HUES64 (cell line): ENCODE measurements around the gene CCDC142.

Experiments
- H3K27ac ChIP-seq: 2 replicates; pipeline ENCODE4 v1.7.0; 2013; ENCODE audit warnings: low read depth, low read length, inconsistent platforms
- H3K27me3 ChIP-seq: 2 replicates; pipeline ENCODE4 v1.6.1; 2013; ENCODE audit warnings: mild to moderate bottlenecking, low read length; ENCODE audit not compliant: insufficient read depth
- H3K36me3 ChIP-seq: 2 replicates; pipeline ENCODE4 v1.6.1; 2013; ENCODE audit warnings: mild to moderate bottlenecking, low read length; ENCODE audit not compliant: insufficient read depth
- H3K4me1 ChIP-seq: 2 replicates; pipeline ENCODE4 v1.6.1; 2013; ENCODE audit warnings: mild to moderate bottlenecking, low read length, moderate library complexity; ENCODE audit not compliant: insufficient read depth
- H3K4me3 ChIP-seq: 2 replicates; pipeline ENCODE4 v1.5.1; 2013; ENCODE audit warnings: mild to moderate bottlenecking, low read length, moderate library complexity
- H3K9ac ChIP-seq: 2 replicates; pipeline ENCODE4 v1.6.1; 2013; ENCODE audit warnings: mild to moderate bottlenecking, low read depth, low read length
- H3K9me3 ChIP-seq: 2 replicates; pipeline ENCODE4 v1.6.1; 2013; ENCODE audit warnings: low read depth, low read length; ENCODE audit not compliant: insufficient read depth
- WGBS: fragments of 150-250, 120-280 bp; methylation state at CpG from one replicate; pipeline ENCODE4 v1.1.7; 2013; ENCODE audit warnings: missing lambda C conversion rate; 5-methylcytosine and 5-hydroxymethylcytosine counted together

The CCDC142 gene

GRCh38 chr2:74512744-74513604, 30.2 kb upstream of the CCDC142 start:
- Histone ChIP-seq H3K27ac (no peak overlapping the region), H3K36me3 (no peaks in the 10 kb centered on the region), H3K9ac (no peak overlapping the region), H3K27me3 (peaks cover 98% of the 10 kb centered on the region), H3K4me1 (peaks cover 8% of the 10 kb centered on the region; the same call in 1 of the 2 replicates), H3K9me3 (peaks cover 6% of the 10 kb centered on the region; the same call in 1 of the 2 replicates), H3K4me3 (peak overlapping the region; percentile 26; the same call in 1 of the 2 replicates)
- WGBS, result 3% methylated on average over 36 of the region's 36 CpGs

DNA sequence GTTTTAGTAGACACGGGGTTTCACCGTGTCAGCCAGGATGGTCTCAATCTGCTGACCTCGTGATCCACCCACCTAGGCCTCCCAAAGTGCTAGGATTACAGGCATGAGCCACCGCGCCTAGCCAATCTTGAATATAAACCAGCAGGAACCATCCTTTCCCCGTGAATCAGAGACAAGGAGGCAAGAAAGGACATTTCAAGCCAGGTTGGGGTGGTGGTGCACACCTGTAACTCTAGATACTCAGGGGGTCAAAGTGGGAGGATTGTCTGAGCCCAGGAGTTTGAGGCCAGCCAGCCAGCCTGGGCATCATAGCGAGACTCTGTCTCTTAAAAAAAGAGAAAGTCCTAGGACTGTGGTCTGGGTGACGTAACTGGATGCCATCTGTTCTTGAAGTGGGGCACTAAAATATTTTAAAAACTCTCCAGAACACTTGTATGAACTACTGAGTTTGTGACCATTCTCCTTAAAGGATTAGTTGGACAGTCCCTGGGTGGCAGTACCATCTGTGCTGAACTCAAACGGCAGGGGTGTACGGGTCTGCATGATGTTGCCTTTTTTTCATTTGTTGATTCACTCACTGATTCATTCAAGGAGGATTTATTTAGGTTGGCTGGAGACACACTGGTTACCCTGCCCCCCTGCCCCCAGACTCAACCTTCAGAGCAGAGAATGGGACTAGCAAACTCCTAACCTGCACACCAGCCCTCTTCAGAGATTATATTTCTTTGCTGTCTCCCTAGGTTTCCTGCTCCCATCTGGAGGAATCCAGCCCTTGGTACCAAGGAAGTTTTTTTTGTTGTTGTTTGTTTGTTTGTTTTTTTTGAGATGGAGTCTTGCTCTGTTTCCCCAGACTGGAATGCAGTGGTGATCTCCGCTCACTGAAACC, 28.5 kb upstream of the CCDC142 start:
- WGBS, result 75% methylated on average over 11 of the region's 11 CpGs
- Histone ChIP-seq H3K9ac (no peak overlapping the region), H3K4me3 (no peak overlapping the region), H3K9me3 (peaks cover under 1% of the 10 kb centered on the region; the same call in 1 of the 2 replicates), H3K27me3 (peaks cover 81% of the 10 kb centered on the region), H3K4me1 (peaks cover 13% of the 10 kb centered on the region; the same call in 1 of the 2 replicates), H3K36me3 (no peaks in the 10 kb centered on the region), H3K27ac (no peak overlapping the region)

GRCh38 chr2:74510272-74510671, 27.5 kb upstream of the CCDC142 start:
- Histone ChIP-seq H3K36me3 (peaks cover 8% of the 10 kb centered on the region), H3K9me3 (no peaks in the 10 kb centered on the region), H3K9ac (no peak overlapping the region), H3K4me1 (peaks cover 13% of the 10 kb centered on the region; the same call in 1 of the 2 replicates), H3K4me3 (no peak overlapping the region), H3K27me3 (peaks cover 76% of the 10 kb centered on the region), H3K27ac (no peak overlapping the region)
- 86% methylated on average over 4 of the region's 4 CpGs for WGBS

- no peaks in the 10 kb centered on the region for H3K9me3 ChIP-seq
- peaks cover 76% of the 10 kb centered on the region for H3K27me3 ChIP-seq
- 5% methylated on average over 36 of the region's 38 CpGs for WGBS
- H3K4me3 ChIP-seq, result peak overlapping the region; percentile 79
- peaks cover 14% of the 10 kb centered on the region for H3K36me3 ChIP-seq
- peak overlapping the region; percentile 90 for H3K9ac ChIP-seq
- H3K4me1 ChIP-seq, result peaks cover 17% of the 10 kb centered on the region; the same call in 1 of the 2 replicates
- H3K27ac ChIP-seq, result peak overlapping the region; percentile 95; the same call in 1 of the 2 replicates
Observed at GRCh38 chr2:74507926-74508520, 25.2 kb upstream of the CCDC142 start.

DNA sequence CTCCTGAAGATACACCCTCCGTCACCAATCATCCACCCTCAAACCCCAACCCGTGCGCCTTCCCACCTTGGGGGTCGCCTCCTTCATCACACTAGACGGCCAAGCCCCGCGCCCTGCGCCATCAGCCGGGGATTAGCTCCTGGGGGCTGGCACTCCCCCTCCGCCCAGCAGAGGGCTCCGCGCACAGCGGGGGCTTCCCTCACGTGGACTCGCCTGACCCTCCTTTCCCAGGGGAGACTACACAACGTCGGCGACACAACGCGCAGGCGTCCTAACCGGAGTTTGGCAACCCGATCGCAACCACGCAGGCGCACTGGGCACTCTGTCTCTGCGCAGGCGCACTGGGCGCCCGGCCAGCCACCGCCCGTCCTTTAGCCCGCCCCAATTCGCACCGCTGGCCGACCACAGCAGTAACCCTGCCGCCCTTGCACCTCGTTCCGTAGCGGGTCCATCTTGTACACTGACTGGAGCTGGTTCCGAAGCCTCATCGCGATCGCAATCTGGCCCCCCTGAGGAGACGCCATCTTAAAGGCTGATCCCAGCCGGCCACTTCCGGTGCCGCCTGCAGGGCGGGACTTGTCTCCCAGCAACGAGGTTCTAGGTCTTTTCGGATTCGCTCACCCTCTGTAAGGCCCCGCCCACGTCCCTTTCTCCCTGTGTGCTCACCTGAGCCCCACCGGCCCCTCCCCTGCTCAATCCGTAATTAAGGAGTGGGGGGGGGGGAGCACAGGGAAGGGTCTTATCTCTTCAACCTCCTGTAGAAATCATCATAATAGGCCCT, 24.5 kb upstream of the CCDC142 start, which contains the start of gene PCGF1:
TSS of gene PCGF1 (minus strand) at position 551 of the 781 bp plus-strand sequence. CDS start at position 524, 27 bp downstream.
- WGBS, result under 1% methylated on average over 53 of the region's 56 CpGs

DNA sequence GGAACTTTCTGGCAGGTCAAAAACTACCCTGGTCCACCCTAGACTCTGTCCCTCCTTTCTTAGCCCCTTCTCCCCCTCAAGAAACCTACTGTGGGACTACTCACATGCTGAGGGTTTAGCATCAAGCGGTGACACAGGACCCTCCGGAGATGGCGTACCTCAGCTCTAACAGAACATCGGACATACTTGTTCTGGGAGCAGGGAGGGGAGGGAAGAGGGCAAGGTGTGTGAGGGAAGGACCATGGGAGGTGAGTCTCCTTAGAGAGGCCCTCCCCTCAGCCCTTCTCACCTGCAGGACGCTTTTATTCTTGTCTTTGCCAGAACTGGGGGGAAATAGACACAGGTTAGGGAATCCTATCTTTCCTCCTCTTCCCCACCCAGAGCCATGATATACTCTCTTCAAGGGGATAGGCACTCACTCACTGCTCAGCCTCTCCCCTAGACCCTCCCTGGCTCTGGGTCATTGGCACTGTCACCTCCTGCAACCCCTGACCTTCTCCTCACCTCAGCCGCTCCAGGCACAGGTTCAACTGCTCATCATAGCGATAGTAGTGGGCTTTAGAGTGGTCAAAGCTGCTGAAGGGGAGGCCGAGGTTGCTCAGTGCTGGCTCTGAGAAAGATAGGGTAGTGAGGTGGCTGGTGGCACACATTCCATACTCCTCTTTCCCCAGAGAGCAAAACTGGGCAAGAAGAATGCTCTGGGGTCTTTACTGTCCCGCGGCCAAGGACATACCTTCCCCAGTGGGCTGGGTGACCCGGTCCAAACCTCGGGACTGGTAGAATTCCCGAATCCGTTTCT, 22.8 kb upstream of the CCDC142 start:
- no peak overlapping the region for H3K4me3 ChIP-seq
- H3K9me3 ChIP-seq, result no peaks in the 10 kb centered on the region
- no peak overlapping the region for H3K9ac ChIP-seq
- no peak overlapping the region for H3K27ac ChIP-seq
- peaks cover 24% of the 10 kb centered on the region for H3K4me1 ChIP-seq
- peaks cover 14% of the 10 kb centered on the region for H3K36me3 ChIP-seq
- 96% methylated on average over 14 of the region's 14 CpGs for WGBS
- H3K27me3 ChIP-seq, result peaks cover 76% of the 10 kb centered on the region

More for the DNA sequence above, 24.5 kb upstream of the CCDC142 start, which contains the start of gene PCGF1:
- peak within 1 kb of the TSS; percentile 79 for H3K4me3 ChIP-seq
- H3K4me1 ChIP-seq, result peaks cover 17% of the 10 kb centered on the region; the same call in 1 of the 2 replicates
- no peaks in the 10 kb centered on the region for H3K9me3 ChIP-seq
- H3K9ac ChIP-seq, result peak within 1 kb of the TSS; percentile 90
- peak within 1 kb of the TSS; percentile 95 for H3K27ac ChIP-seq
- H3K27me3 ChIP-seq, result peaks cover 76% of the 10 kb centered on the region
- peaks cover 14% of the 10 kb centered on the region for H3K36me3 ChIP-seq

DNA sequence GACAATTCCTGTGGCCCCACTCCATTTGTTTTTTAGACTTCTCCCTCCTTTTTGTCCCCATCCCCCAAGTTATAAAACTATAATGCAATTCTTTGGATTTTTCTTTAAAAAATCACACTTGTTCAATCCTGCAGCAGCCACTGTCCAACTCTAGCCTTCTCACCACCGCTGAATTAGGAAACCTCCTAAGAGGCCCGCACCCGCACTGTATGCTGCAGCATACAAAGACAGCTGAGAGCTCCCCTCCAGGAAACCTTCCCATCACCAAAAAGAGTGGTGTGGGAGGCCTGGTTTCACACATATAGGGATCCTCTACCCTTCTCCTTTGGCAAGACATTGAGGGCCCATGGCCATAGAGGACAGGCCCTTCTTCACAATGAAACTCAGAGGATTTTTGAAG, 21.8 kb upstream of the CCDC142 start:
- Histone ChIP-seq H3K9me3 (no peaks in the 10 kb centered on the region), H3K27me3 (peaks cover 76% of the 10 kb centered on the region), H3K4me3 (no peak overlapping the region), H3K9ac (no peak overlapping the region), H3K27ac (no peak overlapping the region), H3K36me3 (peaks cover 14% of the 10 kb centered on the region), H3K4me1 (peaks cover 32% of the 10 kb centered on the region)
- 97% methylated on average over 3 of the region's 3 CpGs for WGBS

DNA sequence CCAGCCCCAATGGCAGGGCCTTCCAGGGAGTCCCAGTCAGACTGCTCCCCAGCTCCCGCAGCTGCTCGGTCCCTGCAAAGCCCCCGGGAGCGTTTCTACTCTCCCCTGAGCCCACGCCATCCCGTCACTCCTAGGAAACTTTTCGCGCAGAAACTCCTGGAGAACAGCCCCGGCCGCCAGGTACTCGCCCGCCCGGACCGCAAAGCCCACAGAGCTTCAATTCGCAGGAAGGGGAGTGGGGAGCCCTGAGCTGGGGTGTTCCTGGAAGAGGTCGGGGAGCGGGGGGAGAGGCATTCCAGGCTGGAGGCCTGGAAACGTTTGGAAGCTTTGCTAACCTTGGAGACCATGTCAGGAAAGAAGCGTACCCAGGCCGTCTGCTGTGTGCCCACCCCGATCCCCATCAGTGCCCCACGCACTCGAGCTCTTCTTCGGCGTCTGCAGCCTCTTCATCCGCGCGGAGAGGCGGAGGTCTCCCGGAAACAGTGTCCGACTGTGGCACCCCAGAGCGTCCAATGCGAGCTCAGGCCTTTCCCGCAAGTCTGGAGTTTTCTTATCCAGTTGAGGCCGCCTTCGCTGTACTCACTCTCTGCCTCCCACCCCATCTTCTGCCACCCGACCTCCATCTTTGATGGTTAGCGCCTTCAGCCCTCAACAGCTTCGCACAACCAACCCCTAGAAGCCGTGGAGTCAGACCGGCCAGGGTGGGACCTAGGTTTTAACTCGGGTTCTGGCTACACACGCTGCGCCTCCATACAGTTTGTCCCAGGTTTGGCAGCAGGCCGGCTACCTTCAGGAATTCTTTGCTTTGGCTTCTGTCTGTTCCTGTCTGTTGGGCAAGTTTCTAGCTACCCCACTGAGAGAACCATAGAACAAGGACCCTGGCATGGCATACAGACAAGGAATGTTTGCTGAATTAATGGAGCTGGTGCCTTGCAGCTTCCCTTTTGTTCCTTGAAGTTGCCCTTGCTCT, 21.0 kb upstream of the CCDC142 start:
- Histone ChIP-seq H3K4me3 (peak overlapping the region; percentile 62), H3K9me3 (no peaks in the 10 kb centered on the region), H3K4me1 (peaks cover 32% of the 10 kb centered on the region), H3K27me3 (peaks cover 76% of the 10 kb centered on the region), H3K27ac (no peak overlapping the region), H3K36me3 (peaks cover 14% of the 10 kb centered on the region), H3K9ac (0 out of 2 replicates have a peak overlapping the region, but pooled peaks have one; percentile 40)
- WGBS, result 65% methylated on average over 45 of the region's 45 CpGs
